HepG2 (cell line): ENCODE data around the gene FOLR1.

Source experiments
- CERS6 ChIP-seq: sonication (generic); formaldehyde crosslinking; IDR thresholded peaks from 2 replicates; pipeline ENCODE4 v1.5.0; 2020; ENCODE audit warnings: missing genetic modification reagents
- MAX ChIP-seq: IDR thresholded peaks from 2 replicates; pipeline ENCODE4 v1.6.1; 2012; ENCODE audit warnings: inconsistent platforms
- NFYB ChIP-seq: sonication (generic); formaldehyde crosslinking; IDR thresholded peaks from 2 replicates; pipeline ENCODE4 v1.4.0; 2020; ENCODE audit warnings: missing genetic modification reagents
- RAD21 ChIP-seq: fragments of 450-650 bp; formaldehyde crosslinking; IDR thresholded peaks from 2 replicates; pipeline ENCODE4 v1.5.0; 2020; ENCODE audit warnings: mild to moderate bottlenecking
- USF2 ChIP-seq, 2 experiments: sonication (generic) in 1 of 2; formaldehyde crosslinking in 1 of 2; IDR thresholded peaks; 2 replicates each; pipeline versions ENCODE4 v1.5.1 to v1.6.1; 2011 to 2020; ENCODE audit warnings: borderline replicate concordance in 1 of 2, low read depth in 1 of 2, low read length in 1 of 2, mild to moderate bottlenecking in 1 of 2, missing genetic modification reagents in 1 of 2, moderate library complexity in 1 of 2
- ZBTB4 ChIP-seq: sonication (generic); formaldehyde crosslinking; IDR thresholded peaks from 2 replicates; pipeline ENCODE4 v1.4.0; 2020; ENCODE audit warnings: missing genetic modification reagents, mild to moderate bottlenecking, borderline replicate concordance

- no peak for TF ChIP-seq CERS6
- TF ChIP-seq NFYB (CRISPR knock-in tag): no peak
- no peak for TF ChIP-seq RAD21
- no peak for TF ChIP-seq MAX
- TF ChIP-seq ZBTB4 (CRISPR knock-in tag): no peak
- TF ChIP-seq USF2 (IDR thresholded peaks at IDR 0.05; ENCODE audit: low read depth, low read length): no peak
- no peak for TF ChIP-seq USF2 (CRISPR knock-in tag; IDR thresholded peaks at IDR 0.05; ENCODE audit: borderline replicate concordance)
Measured at GRCh38 chr11:72177656-72178055, 14.3 kb upstream of the FOLR1 start.
